Fibroblast of pulmonary artery (primary cell): ENCODE data around the gene PPP2R3B.
A peak's percentile ranks its signal among the peaks of the same experiment; 100 is the strongest.

Source experiments
- DNase-seq: peaks from one replicate; pipeline ENCODE4 v3.0.0-alpha.2; 2010; ENCODE audit warnings: low read depth
- H3K4me3 ChIP-seq: replicated peaks from 2 replicates; pipeline ENCODE4 v1.5.1; 2011; ENCODE audit warnings: low read depth, mild to moderate bottlenecking, control low read depth, low read length, moderate library complexity
- TF ChIP-seq, protein P1 (sequence below): IDR thresholded peaks from 2 replicates; pipeline ENCODE4 v1.5.1; 2011; ENCODE audit warnings: mild to moderate bottlenecking, control low read depth, low read length, inconsistent platforms; ENCODE audit errors: missing control alignments

The PPP2R3B gene

GRCh38 chrX:400258-400657 lies 13.6 kb upstream of the PPP2R3B start:
- H3K4me3 ChIP-seq: no peak overlapping the region
- TF ChIP-seq, protein P1, sequence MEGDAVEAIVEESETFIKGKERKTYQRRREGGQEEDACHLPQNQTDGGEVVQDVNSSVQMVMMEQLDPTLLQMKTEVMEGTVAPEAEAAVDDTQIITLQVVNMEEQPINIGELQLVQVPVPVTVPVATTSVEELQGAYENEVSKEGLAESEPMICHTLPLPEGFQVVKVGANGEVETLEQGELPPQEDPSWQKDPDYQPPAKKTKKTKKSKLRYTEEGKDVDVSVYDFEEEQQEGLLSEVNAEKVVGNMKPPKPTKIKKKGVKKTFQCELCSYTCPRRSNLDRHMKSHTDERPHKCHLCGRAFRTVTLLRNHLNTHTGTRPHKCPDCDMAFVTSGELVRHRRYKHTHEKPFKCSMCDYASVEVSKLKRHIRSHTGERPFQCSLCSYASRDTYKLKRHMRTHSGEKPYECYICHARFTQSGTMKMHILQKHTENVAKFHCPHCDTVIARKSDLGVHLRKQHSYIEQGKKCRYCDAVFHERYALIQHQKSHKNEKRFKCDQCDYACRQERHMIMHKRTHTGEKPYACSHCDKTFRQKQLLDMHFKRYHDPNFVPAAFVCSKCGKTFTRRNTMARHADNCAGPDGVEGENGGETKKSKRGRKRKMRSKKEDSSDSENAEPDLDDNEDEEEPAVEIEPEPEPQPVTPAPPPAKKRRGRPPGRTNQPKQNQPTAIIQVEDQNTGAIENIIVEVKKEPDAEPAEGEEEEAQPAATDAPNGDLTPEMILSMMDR: no peak
- DNase-seq: no peak

DNA sequence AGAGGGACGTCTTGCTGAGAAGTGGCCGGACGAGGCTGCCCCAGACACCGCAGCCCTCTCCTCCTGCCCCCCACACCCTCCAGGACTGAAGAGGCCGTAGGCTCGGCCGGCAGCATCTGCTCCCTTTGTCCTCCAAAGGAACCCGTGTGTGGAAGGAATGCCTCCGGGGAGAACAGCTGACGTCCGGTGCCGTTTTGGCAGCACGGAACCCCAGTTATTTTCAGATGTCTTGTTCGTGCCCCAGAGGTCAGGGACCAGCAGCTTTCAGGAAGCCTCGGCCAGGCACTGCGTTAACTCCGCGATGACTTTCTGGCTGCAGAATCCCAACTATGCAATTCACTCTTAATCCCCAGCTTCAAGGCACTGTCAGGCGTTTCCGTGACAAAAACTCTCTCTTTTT lies 10.9 kb upstream of the PPP2R3B start:
- peak; percentile 74 for DNase-seq
- H3K4me3 ChIP-seq: no peak overlapping the region
- TF ChIP-seq, protein P1: no peak

GRCh38 chrX:394830-395229 lies 8.1 kb upstream of the PPP2R3B start:
- no peak for DNase-seq
- TF ChIP-seq, protein P1: no peak
- H3K4me3 ChIP-seq: no peak overlapping the region

DNA sequence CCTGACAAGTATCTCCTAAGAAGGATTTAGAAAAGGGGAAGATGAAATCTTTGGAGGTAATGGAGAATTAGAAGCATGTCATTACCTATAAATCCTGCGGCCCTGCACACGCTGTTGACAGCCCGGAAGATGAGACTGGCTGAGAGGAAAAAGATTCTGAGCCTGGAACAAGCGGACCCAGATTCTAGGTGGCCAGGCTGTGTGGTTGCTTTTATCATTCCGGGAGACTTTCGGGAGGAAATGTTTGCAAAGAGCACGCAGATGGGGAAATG lies 5.8 kb upstream of the PPP2R3B start:
- H3K4me3 ChIP-seq: no peak overlapping the region
- TF ChIP-seq, protein P1: no peak

GRCh38 chrX:391717-392574 lies 5.2 kb upstream of the PPP2R3B start:
- DNase-seq: no peak
- TF ChIP-seq, protein P1: no peak

More for the DNA sequence above, 5.8 kb upstream of the PPP2R3B start:
- no peak for DNase-seq

DNA sequence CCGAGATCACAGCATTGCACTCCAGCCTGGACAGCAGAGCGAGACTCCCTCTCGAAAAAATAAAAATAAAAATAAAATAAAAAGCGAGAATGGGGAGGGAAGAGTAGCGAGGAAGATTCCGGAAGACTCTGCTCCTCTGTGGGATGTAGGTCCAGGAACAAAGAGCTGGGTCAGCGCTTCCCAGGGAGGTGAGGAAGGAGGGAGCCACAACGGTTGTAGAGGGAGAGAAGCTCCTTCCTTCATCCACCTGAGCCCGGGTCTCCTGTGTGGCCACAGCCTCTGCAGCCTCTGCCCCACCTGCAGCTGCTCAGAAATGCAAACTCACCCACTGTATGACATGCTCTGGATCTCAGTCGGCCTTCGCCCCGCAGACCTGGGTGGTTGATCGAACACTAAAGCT lies 3.8 kb upstream of the PPP2R3B start:
- DNase-seq: no peak
- TF ChIP-seq, protein P1: no peak
- H3K4me3 ChIP-seq: no peak overlapping the region

More at GRCh38 chrX:391717-392574, 5.2 kb upstream of the PPP2R3B start:
- no peak overlapping the region for H3K4me3 ChIP-seq

GRCh38 chrX:389021-389441 lies 2.3 kb upstream of the PPP2R3B start:
- no peak overlapping the region for H3K4me3 ChIP-seq
- DNase-seq: no peak
- TF ChIP-seq, protein P1: no peak
